ENCODE measurements around the gene VPS33A.

VPS33A gene

GRCh38 chr12:122266230-122266901, at the start of gene VPS33A:
Gene VPS33A (minus strand): TSS chr12:122266494. CDS start chr12:122266408, 86 bp downstream.
- Histone ChIP-seq H3K27ac (peak within 1 kb of the TSS; percentile 79 to 93), H3K4me3 (peak within 1 kb of the TSS; percentile 99)
- no peak for TF ChIP-seq CTCF (IDR thresholded peaks at IDR 0.05)
- peak; percentile 98 for DNase-seq (ENCODE audit: low spot score)

DNA sequence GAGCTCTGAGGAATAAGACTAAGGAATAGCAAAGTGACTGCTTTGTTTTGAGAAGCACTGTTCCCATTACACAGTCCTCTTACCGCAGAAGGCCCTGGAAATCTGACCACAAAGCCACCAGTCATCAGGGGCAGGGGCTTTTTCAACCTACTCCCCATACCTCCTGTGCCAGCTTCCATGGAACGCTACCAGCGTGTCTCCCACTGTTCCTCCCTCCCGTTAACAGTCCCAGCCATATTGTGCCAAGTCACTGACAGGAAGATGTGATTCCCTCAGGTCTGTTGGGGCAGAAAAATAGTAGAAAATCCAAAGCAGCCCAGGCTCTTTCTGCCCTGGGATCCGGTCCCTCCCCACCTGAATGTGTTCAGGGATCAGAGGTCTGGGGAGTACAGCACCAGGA, 46.6 kb upstream of the VPS33A start:
- no peak overlapping the region for H3K27ac ChIP-seq
- no peak for TF ChIP-seq CTCF (IDR thresholded peaks at IDR 0.05)
- no peak overlapping the region for H3K4me3 ChIP-seq
- no peak for DNase-seq (ENCODE audit: low spot score)

- Histone ChIP-seq H3K4me3 (no peak overlapping the region), H3K27ac (no peak overlapping the region)
- no peak for DNase-seq (ENCODE audit: low spot score)
- no peak for TF ChIP-seq CTCF (IDR thresholded peaks at IDR 0.05)
These were observed 45.4 kb upstream of the VPS33A start for GRCh38 chr12:122311696-122312095.

DNA sequence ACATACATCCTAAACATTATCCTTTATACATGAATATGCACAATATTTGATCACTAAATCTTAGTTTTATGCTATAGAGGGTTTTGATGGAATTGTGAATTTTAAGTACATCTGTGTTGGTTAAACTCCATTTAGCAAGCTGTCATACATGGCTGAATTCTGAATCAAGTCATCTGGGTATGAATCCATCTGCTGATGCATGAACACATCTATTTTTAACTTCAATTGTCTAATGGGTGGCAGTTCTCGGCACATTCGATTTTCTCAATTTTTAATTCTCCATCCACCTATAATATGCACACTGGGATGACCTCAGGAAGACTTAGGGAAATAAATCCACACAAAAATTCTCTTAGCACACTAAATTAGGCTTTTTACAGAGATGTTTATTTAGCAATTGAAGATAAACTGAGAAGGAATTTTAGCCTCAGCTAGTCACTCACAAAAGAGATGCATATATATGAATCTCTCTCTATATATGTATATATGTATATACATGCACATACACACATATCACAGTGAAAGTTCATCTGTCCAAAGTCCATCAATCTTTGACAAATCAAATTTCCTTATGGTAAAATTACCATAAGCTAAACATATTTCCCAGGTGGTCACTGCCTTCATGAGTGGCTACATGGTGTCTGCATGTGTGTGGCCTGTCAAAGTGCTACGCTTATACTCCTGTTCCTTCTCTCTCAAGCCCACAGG, 44.5 kb upstream of the VPS33A start:
- DNase-seq (ENCODE audit: low spot score), result no peak
- no peak for TF ChIP-seq CTCF (IDR thresholded peaks at IDR 0.05)
- Histone ChIP-seq H3K4me3 (no peak overlapping the region), H3K27ac (no peak overlapping the region)

GRCh38 chr12:122309564-122310121, 43.3 kb upstream of the VPS33A start:
- no peak for TF ChIP-seq CTCF (IDR thresholded peaks at IDR 0.05)
- no peak for DNase-seq (ENCODE audit: low spot score)
- H3K27ac ChIP-seq, result no peak overlapping the region
- H3K4me3 ChIP-seq, result no peak overlapping the region

GRCh38 chr12:122308811-122309210, 42.5 kb upstream of the VPS33A start:
- no peak for TF ChIP-seq CTCF (IDR thresholded peaks at IDR 0.05)
- H3K4me3 ChIP-seq, result no peak overlapping the region
- no peak overlapping the region for H3K27ac ChIP-seq
- no peak for DNase-seq (ENCODE audit: low spot score)
